Stimulated activated CD8-positive, alpha-beta memory T cell treated with anti-CD3 and anti-CD28 coated beads, Interleukin-12 subunit alpha, Interleukin-12 subunit beta, amount 100 ng/mL, for 24 hours (primary cell): Measurements from ENCODE around the gene USP10.

ENCODE experiments used
- DNase-seq: peaks from one replicate; pipeline ENCODE4 v3.0.0-alpha.2; 2020; ENCODE audit errors: extremely low read depth

The USP10 gene

GRCh38 chr16:84806256-84806889 lies 106.6 kb downstream of the USP10 start:
- DNase-seq: no peak

GRCh38 chr16:84806890-84807258 lies 107.1 kb downstream of the USP10 start:
- no peak for DNase-seq

- no peak for DNase-seq
Observed at GRCh38 chr16:84807776-84808175, 108.0 kb downstream of the USP10 start.

GRCh38 chr16:84808826-84809225 lies 109.0 kb downstream of the USP10 start:
- DNase-seq: no peak

GRCh38 chr16:84810518-84811273 lies 110.9 kb downstream of the USP10 start:
- no peak for DNase-seq

GRCh38 chr16:84811529-84811928 lies 111.7 kb downstream of the USP10 start:
- DNase-seq: no peak

GRCh38 chr16:84813141-84813934 lies 113.5 kb downstream of the USP10 start:
- no peak for DNase-seq

GRCh38 chr16:84815462-84815861 lies 115.7 kb downstream of the USP10 start:
- no peak for DNase-seq

- DNase-seq: no peak
Observed at GRCh38 chr16:84816023-84816422, 116.2 kb downstream of the USP10 start.

GRCh38 chr16:84816485-84816884 lies 116.7 kb downstream of the USP10 start:
- DNase-seq: no peak

GRCh38 chr16:84817206-84817605 lies 117.4 kb downstream of the USP10 start:
- no peak for DNase-seq

- DNase-seq: no peak
Observed at GRCh38 chr16:84817613-84818012, 117.8 kb downstream of the USP10 start.

- no peak for DNase-seq
Observed at GRCh38 chr16:84818133-84818532, 118.3 kb downstream of the USP10 start.

GRCh38 chr16:84818989-84819643 lies 119.3 kb downstream of the USP10 start:
- no peak for DNase-seq

GRCh38 chr16:84819644-84820304 lies 120.0 kb downstream of the USP10 start, which contains the start of gene CRISPLD2:
Gene CRISPLD2, plus strand, starts transcription at chr16:84819985. Its CDS starts 18,511 bp downstream, at chr16:84838496.
- DNase-seq: peak; percentile 81

- DNase-seq: no peak
Observed at GRCh38 chr16:84820305-84820684, 120.5 kb downstream of the USP10 start.

GRCh38 chr16:84820771-84821170 lies 121.0 kb downstream of the USP10 start:
- DNase-seq: no peak

GRCh38 chr16:84821179-84821578 lies 121.4 kb downstream of the USP10 start:
- DNase-seq: no peak

- DNase-seq: no peak
Observed at GRCh38 chr16:84821728-84822689, 122.2 kb downstream of the USP10 start.

GRCh38 chr16:84822990-84823389 lies 123.2 kb downstream of the USP10 start:
- no peak for DNase-seq
